ENCODE data around the gene WDR48.

GRCh38 chr3:39028546-39028945 is 23.3 kb upstream of the WDR48 start:
- no peak for TF ChIP-seq TAF1 (IDR thresholded peaks at IDR 0.05; ENCODE audit: borderline replicate concordance, low read depth, low read length)
- TF ChIP-seq POLR2A (IDR thresholded peaks at IDR 0.05; ENCODE audit: low read depth, low read length) = no peak
- TF ChIP-seq POLR2AphosphoS5 (IDR thresholded peaks at IDR 0.05; ENCODE audit: low read depth, low read length) = no peak
